ENCODE data around the gene OSBPL5.

DNA sequence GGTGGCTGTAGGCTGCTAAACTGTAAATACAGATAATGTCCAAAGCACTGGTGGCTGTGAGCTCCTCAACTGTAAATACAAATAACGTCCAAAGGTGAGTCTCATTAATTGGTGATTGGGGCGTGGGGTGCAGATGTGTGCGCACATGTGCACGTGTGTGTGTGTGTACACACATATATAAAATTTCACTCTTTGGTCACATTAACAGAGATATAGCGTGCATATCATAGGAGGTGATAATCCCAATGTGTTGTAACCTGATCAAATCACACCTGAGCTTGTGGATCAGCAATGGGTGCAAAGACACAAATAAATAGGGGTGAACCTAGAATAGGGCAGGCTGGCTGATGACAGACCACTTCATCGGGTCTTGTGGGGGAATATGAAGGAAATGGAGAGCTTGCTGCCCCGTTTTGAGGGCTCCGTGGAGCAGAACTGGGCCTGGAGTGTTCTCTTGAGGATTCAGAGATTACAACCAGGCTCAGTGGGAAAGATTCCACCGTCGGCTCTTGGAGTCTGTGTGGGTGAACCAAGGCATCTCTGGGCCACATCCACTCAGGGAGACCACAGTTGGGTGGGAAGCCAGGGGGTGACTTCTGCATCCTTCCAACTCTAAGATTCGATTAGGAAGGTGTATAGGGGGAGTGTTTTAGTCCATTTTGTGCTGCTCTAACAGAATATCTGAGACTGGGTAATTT is 24.9 kb upstream of the OSBPL5 start:
- TF ChIP-seq CTCF (IDR thresholded peaks at IDR 0.05) (no peak), EZH2 (IDR thresholded peaks at IDR 0.05) (no peak)
